Cortex of kidney (tissue), 1 donor: ENCODE data around the gene C1QBP.
"Not testable (repeated sequence)": the region's sequence is repeated elsewhere in the genome, so short reads cannot be mapped to it uniquely, and the experiment has no call there.

Source experiments
- DNase-seq: peaks from one replicate; lab custom pipeline; 2025; lab: John Stamatoyannopoulos, UW

Gene C1QBP, protein sequence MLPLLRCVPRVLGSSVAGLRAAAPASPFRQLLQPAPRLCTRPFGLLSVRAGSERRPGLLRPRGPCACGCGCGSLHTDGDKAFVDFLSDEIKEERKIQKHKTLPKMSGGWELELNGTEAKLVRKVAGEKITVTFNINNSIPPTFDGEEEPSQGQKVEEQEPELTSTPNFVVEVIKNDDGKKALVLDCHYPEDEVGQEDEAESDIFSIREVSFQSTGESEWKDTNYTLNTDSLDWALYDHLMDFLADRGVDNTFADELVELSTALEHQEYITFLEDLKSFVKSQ

DNA sequence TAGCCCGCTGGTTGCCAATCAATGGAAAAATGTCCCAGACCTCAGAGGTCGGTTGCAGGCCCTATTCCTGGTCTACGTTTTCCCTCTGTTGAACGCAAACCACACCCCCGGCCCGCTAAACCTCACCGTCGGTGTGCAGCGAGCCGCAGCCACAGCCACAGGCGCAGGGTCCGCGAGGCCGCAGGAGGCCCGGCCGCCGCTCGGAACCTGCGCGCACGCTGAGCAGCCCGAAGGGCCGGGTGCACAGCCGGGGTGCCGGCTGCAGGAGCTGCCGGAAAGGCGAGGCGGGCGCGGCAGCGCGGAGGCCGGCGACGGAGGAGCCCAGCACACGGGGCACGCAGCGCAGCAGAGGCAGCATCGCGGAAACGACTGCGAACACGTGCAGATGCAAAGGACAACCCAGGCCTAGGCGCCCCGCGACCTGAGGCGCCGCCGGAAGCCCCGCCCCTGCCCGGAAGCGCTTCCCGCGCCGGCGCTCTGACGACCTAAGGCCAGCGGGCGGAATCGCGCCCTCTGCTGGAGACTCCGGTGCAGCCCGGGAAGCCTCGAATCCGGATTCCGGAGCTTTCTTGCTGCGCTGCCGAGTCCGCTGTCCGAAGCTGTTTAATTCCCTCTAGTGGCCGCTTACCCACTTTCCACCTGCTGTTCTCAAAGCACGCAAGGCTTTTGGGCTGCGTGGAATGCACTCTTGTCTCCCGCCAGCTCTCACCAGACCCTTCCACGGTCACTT is at the start of gene C1QBP:
Gene C1QBP, minus strand, starts transcription at position 440 of the 730 bp plus-strand sequence. Its CDS starts 82 bp downstream, at position 358.
- DNase-seq = peak; percentile 50

DNA sequence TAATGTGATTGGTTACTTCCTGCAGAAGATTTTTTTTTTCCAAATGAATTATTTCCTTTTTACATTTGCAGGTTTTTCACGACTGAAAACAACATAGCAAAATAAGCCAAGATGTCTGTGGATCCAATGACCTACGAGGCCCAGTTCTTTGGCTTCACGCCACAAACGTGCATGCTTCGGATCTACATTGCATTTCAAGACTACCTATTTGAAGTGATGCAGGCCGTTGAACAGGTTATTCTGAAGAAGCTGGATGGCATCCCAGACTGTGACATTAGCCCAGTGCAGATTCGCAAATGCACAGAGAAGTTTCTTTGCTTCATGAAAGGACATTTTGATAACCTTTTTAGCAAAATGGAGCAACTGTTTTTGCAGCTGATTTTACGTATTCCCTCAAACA is 49.8 kb upstream of the C1QBP start:
- no peak for DNase-seq

DNA sequence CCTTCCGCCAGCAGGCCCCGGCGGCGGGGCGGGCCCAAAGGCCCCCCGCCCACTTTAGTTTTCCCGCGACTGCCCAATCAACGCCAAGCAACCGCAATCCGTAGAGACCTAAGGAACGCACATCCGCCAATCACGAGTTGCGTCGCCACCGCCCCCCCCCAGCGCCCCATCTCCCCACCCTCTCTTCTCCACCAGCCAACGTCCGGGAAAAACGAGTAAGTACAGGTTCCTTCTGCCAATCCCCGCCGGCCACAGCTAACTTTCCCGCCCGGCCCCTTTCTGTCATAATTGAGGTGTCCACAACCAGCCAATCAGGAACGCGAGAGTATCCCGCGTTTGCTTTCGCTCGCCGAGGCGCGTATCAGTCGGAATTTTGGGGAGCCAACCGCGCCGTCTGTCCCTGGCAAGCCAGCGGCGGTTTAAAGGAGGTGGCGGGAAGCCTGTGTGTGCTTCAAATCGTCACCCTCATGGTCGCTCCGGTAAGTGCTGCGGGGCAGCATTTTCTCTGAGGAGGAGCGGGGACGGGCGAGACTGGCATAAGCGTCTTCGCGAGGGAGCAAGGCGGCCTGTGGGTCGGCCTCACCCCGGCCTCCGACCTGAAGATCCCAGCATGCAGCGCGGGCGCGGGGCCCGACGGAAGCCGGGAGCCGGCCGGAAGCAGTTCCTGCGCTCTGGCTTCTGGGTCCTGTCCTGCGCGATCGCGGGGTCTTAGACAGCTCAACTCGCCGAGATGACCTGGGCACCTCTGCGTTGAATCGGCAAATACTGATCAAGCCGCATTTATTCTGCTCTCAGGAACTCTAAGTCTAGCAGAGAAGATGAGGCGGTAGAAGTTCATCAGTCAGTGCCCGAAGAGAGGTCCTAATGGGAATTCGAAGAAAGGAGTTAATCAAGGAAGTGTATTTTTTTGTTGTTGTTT is 47.5 kb upstream of the C1QBP start, which contains the start of gene MIS12:
Gene MIS12, plus strand, starts transcription at position 361 of the 919 bp plus-strand sequence. CDS start 2,297 bp downstream, outside the sequence.
- peak; percentile 72 for DNase-seq

DNA sequence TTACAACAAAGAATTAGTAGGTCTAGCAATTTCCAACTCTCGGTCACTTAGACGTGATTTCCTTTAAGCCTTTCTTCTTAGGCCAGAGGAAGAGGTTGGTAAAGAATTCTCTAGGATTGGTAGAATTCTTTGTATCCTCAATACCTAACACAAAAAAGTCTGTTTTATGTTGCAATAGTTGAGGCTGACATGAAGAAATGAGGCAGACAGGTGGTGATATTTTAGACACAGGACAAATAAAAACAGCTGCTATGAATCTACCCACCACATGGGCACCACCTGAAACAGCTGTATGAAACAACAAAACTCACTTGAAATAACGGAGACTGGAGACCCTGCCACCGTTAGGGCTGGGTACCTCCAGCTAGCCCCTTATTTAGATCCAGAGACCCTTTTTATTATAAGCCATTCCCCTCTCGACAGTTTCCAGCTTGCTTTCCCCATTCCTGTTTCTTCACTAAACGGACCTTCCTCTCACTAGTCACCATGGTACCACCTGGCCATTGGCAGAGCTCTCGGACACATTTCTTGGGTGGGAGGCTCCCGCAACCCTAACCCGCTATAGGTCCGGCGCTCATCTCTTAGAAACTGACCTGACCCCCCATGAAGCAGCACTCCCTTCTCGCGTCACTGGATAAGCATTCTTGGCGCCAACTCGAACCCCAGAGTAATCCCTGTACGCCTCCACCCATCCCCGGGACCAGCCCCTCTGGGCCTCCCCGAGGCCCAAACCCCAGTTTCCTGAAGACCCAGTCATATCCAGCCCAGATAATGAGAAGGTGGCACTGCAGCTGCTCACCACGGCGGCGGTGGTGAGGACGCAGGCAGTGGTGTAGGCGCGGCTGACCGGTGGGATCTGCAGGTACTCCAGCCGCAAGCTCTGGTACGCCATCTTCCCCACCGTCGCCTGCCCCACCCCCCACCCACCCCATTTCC is 46.6 kb upstream of the C1QBP start, which contains the start of gene DERL2:
Gene DERL2, minus strand, starts transcription at position 909 of the 936 bp plus-strand sequence. Its CDS starts 17 bp downstream, at position 892.
- DNase-seq = no peak

DNA sequence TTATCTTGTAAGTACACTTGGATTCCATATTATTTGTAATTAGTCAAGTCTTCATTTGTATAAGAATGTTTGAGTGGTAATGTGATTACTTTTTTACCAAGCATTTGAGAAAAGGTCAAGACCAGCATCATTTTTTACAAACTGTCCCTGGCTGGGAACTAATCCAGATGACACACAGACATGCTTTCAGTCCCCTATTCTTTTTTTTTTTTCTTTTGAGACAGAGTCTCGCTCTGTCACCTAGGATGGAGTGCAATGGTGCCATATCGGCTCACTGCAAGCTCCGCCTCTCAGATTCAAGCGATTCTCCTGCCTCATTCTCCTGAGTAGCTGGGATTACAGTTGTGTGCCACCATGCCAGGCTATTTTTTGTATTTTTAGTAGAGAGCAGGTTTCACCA is 42.5 kb upstream of the C1QBP start:
- DNase-seq = no peak

DNA sequence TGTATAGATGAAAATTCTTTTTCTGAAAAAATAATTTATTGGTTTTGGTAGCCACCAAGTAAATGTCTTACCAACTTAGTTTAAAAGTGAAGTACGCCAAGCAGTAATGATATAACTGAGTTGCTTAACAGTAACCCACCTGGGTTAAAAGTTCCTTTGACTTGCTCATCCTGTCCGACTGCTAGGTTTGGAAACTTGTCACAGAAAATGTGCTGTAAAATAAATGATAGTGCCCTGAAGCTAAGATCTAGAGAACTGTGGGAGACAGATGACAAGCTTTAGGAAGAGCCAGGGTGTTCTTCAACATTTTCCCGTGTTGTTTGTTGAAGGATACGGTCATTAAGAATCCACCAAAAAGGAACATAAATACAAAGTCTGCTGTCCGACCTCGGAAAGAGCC is 42.0 kb upstream of the C1QBP start:
- no peak for DNase-seq

DNA sequence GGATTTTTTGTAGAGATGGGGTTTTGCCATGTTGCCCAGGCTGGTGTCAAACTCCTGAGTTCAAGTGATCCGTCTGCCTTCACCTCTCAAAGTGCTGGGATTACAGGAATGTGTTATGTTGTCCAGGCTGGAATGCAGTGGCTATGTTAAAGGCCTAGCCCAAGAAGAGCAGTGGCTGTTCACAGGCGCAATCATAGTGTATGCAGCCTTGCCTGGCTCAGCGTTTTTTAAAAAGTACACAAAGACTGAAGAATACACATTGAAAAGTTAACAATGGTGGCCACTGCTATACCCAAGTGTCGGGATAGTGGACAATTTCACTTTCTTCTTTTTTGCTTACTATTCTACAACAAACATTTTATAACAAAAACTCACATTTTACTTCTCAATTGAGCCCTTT is 40.0 kb upstream of the C1QBP start:
- no peak for DNase-seq

DNA sequence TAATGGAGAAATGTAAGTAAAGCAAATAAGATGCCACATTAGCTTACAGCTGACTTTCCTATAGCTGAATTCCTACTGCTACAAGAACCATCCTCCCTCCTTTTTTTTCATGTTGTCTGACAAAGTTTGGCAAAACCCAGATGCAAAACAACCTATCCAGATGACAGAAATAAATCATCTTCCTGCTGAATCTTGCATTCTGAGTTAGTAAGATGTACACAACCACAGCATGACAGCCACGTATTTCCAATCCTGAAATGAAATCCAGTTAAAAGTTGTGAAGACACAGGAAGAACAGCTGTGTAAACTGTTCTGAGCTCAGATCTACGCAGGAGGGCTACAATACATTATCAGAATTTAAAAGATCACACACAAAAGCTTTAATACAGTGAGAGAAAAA is 35.0 kb upstream of the C1QBP start:
- no peak for DNase-seq

DNA sequence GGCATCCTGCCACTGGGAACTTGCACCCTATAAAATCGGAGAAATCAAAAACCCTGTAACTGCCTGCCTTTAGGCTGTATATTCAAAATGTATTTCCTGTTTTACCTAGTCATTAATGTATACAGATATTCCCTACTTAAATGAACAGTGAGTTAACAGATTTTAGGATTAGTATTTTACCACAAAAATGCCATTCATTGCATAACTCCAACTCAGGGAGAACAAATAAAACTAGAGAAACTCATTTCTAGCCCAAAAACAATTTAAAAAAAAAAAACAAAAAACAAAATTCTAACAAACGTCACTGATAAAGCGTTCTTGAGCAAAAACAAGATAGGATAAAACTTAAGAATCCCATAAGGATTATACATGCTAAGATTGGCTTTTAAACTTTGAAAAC is 33.6 kb upstream of the C1QBP start:
- no peak for DNase-seq

DNA sequence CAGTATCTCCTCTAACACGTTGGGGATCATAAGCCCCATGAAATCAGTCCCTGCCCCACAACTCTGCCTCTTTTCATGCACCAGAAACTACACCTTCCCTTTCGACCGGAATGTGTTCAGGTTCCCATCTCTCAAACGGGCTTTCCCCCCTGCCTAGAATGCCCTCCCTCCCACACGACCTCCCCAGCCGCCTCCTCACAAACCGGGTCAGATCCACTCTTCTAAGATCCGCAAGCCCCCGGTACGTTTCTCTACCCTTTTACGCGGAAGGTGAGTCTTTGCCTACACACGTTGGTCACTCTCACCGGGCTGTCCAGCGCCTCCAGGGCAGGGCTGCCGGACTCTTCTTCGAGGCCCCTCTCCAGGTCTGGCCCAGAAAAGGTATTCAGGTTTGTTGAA is 29.1 kb upstream of the C1QBP start:
- no peak for DNase-seq

DNA sequence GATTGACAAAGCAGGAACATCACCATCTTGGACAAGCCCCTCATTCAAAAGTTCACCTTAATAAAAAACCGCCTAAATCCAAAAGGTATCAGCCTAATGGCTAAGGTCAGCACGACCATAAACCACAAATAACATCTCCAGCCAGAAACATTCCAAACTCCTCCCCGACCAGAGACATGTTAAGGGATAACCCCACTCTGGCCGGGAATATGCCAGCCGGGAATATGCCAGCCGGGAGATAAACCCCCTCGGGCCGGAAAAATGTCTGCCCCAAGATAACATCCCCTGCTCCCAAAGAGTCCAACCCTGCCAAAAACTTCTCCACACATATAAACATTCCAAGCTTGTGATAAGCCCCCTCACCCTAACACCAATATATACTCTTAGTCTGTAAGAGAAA is 28.5 kb upstream of the C1QBP start:
- no peak for DNase-seq

DNA sequence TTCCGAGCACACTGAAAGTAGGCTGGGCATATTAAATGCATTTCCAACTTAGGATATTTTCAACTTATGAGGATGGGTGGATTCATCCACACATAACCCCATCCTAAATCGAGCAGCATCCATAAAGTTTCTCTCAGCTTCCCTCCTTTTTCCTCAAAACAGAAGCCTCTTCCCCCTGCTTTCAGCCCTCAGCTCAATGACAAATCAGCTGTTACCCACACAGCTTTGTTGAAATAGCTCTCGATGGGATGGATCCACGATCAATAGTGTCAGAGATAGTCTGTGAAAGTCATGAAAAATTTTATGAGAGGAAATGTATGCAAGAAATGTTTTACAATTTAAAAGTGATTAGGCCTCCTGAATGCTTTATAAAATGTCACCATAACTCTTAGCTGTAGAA is 27.3 kb upstream of the C1QBP start:
- DNase-seq = no peak

DNA sequence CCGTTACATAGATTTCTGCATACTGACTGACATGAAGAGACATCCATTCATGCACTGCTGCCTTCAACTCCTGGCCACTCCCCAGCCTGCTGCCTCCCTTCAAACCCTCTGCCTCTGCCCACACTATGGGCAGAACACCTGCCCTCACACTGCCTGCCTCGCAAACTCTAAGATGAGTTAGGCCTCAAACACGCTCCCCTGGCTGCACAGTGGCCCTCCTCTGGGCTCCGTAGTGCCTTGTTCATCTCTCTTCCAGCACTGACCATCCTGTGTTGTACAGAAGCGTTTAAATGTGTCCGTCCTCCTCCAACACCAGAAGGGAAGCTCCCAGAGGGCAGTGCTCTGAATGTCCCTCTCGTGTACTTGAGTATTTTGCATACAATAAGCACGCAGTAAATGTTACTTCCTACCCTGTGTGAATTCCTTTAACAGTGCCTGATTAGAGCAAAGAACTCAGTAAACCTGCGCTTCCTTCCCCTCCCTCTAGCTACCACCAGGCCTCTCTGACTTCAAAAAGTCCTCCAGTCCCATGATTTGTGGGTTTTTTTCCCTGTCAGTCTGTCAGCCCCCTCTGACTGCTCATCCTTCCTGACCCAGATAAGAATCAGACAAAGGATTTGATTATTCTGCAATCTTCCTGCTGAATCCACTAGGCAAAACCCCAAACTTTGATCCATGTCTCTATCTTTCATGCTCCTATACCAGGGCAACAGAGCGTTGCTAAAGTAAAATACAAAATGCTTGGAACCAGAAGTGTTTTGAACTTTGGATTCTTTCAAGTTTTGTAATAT is 26.0 kb upstream of the C1QBP start:
- no peak for DNase-seq

DNA sequence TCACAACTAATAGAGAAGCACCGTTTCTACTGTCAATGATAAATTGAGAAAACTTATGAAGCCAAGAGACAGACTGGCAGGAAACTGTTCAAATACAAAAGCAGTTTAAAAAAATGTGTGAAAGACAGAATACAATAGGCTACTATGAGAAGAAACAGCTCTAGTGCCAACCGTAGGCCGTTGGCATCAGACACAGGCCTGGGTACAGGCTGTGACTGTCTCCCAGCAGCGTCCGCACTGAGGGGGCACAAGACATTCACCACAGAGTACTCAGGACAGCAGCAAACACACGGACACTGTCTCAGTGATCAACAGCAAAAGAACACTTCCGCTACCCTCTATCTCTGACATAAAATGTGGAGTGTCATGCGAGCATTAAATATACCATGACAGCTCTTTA is 7.8 kb upstream of the C1QBP start:
- DNase-seq = no peak

DNA sequence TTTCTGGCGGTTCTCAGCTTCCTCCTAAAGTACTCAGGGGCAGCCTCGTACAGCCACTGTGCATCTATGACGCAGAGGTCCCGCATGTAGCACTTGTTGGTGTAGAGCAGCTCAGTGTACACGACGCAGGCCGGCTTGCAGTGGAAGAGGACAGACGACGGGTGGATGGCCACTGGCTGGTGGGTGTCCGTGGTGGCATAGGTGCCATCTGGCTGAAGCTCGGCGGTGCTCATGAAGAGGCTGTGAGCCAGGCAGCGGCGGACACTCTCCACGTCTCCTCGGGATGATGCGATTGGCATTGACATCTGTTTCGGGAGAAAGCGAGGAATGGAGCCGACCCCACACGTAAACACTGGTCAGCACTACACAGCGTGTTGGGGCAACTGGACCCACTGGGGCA is 5.3 kb upstream of the C1QBP start:
- no peak for DNase-seq

DNA sequence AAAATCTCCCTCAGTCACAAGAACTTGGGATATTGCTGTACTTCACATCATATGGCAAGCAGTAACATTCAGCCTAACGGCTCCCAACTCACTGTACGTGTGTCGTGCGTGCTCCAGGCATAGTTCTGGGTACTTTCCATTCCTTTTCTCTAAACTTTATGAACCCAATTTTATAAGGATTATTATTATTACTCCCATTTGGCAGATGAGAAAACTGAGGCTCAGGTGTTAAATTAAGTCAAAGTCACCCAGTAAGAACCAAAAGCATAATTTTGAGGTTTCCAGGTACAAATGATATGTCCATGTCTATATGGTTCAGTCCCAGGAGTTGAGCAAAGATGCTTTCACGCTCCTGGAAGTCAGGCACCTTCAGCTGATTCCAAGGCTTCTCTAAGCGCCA is 4.8 kb upstream of the C1QBP start:
- no peak for DNase-seq

DNA sequence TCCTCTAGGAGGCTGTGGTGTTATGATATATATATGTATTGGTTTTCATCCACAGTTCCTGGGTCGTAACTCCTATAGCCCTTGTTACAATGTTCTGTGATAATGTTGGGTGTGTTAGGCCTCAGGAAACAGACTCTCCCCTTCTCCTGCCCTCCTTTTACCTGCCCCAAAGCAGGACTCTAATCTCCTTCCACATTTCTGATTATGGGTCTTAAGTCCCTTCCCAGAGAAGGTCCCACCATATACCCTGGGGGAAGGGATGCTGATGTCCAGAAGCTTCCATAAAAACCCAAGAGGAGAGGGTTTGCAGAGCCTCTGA is 450 bp upstream of the C1QBP start:
- no peak for DNase-seq

DNA sequence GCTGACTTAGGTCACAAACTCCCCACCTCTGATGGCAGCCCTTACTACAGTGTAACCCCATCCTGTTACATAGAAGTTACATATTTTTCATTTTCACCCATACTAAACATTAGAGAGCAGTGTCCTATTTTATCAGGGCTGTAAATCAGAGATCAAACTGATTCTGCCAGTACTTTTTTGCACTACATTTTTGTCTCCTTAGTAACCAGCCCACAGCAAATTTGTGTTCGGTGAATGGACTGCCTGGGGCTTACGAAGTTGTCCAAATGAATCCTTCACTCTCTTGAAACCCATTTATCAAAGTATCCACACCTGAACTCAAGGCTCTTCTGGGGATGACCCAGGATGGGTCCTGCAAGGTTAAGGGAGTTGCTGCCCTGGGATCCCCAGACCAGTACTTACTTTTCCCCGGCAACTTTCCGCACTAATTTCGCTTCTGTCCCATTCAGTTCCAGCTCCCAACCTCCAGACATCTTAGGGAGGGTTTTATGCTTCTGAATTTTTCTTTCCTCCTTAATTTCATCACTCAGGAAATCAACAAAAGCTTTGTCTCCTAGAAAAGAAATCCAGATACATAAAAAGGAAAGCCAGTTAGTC is 1.1 kb downstream of the C1QBP start:
- DNase-seq = no peak

DNA sequence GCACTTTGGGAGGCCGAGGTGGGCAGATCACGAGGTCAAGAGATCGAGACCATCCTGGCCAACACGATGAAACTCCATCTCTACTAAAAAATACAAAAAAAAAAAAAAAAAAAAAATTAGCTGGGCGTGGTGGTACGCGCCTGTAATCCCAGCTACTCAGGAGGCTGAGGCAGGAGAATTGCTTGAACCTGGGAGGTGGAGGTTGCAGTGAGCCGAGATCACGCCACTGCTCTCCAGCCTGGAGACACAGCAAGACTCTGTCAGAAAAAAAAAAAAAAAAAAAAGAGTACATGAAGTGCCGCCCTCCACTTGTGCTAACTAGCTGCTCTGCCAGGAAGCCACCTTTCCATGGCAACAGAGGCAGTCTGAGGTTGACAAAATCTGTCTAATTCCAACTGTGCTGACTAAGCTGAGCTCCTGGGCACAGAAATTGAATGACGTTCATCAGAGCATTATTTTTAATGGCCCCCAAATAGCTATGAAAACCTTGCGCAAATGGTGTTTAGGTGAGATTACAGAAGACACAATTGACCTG is 3.1 kb downstream of the C1QBP start:
- DNase-seq = not testable (repeated sequence)

DNA sequence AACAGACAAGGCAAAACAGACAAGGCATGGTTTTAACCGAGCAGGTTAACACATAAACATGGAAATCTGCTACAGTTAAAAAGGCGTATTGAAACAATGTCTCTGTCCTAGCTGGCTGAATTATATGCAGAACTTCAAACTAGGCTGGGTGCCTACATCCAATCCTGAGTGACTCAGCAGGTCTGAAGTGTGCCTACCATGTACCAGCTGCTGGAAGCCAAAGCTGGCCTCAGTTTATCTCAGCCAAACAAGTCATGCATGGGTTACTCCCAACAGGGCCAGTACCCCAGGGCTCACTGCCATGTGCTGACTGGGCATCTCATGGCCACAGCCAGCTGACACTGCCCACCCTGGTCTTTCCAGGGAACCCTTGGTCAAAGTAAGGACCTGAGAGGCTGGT is 4.0 kb downstream of the C1QBP start:
- no peak for DNase-seq
